K562 (cell line): Measurements from ENCODE around the gene AAK1. TPM values are rescaled to one million over a fixed set of nuclear protein-coding genes. Genes with fewer than 3 reads are reported as not detected.

ENCODE experiments used
- CEBPG ChIP-seq, 3 experiments: fragments of 200-800 bp in 1 of 3; sonication (Bioruptor generic) in 1 of 3; sonication (generic) in 1 of 3; formaldehyde crosslinking in 1 of 3; IDR thresholded peaks in 2 of 3; conservative IDR thresholded peaks in 1 of 3; 2 replicates each; pipeline versions ENCODE4 v1.6.1 to v1.8.0; 2016 to 2022; ENCODE audit warnings: missing compliant biosample characterization in 2 of 3, missing genetic modification characterization in 2 of 3, mild to moderate bottlenecking in 1 of 3, missing genetic modification reagents in 1 of 3
- ESRRA ChIP-seq: fragments of 450-650 bp; IDR thresholded peaks from 2 replicates; pipeline ENCODE4 v1.6.1; 2014; ENCODE audit warnings: low read depth, mild to moderate bottlenecking, moderate library complexity, borderline replicate concordance
- ID3 ChIP-seq, 2 experiments: fragments of 250-450 bp in 1 of 2; fragments of 450-650 bp in 1 of 2; sonication (Bioruptor Pico) in 1 of 2; IDR thresholded peaks; 2 replicates each; pipeline versions ENCODE4 v1.6.1 to v1.8.0; 2016 to 2021; ENCODE audit warnings: mild to moderate bottlenecking in 2 of 2, moderate library complexity in 2 of 2, missing compliant biosample characterization in 1 of 2, missing genetic modification characterization in 1 of 2
- PBX2 ChIP-seq, 2 experiments: IDR thresholded peaks in 1 of 2; conservative IDR thresholded peaks in 1 of 2; 2 replicates each; pipeline ENCODE4 v1.6.1; 2016; ENCODE audit warnings: low read depth in 2 of 2, mild to moderate bottlenecking in 1 of 2, missing compliant biosample characterization in 1 of 2, missing genetic modification characterization in 1 of 2, moderate library complexity in 1 of 2
- RBM14 ChIP-seq: fragments of 200-400 bp; formaldehyde crosslinking; IDR thresholded peaks from 2 replicates; pipeline ENCODE4 v1.6.1; 2018; ENCODE audit warnings: low read depth, mild to moderate bottlenecking, low read length, moderate library complexity, borderline replicate concordance; ENCODE audit not compliant: insufficient read depth
- TAF9B ChIP-seq: fragments of 450-650 bp; IDR thresholded peaks from 2 replicates; pipeline ENCODE4 v1.6.1; 2018; ENCODE audit warnings: mild to moderate bottlenecking; ENCODE audit not compliant: partially characterized antibody
- TEAD2 ChIP-seq: fragments of 450-650 bp; IDR thresholded peaks from 2 replicates; pipeline ENCODE4 v1.6.1; 2016; ENCODE audit warnings: missing genetic modification characterization, control low read depth, missing compliant biosample characterization
- TEAD4 ChIP-seq, 2 experiments: sonication (generic) in 1 of 2; formaldehyde crosslinking in 1 of 2; IDR thresholded peaks; 2 replicates each; pipeline versions ENCODE4 v1.6.1 to v1.8.0; 2012 to 2022; ENCODE audit warnings: borderline replicate concordance in 1 of 2, inconsistent platforms in 1 of 2, low read length in 1 of 2, mild to moderate bottlenecking in 1 of 2, missing genetic modification reagents in 1 of 2
- YY1 ChIP-seq, 3 experiments: IDR thresholded peaks; 2 replicates each; pipeline ENCODE4 v1.6.1; 2011; ENCODE audit warnings: low read length in 2 of 3, mild to moderate bottlenecking in 2 of 3, moderate library complexity in 2 of 3, borderline replicate concordance in 1 of 3, control low read depth in 1 of 3, low read depth in 1 of 3; ENCODE audit not compliant: insufficient read depth in 3 of 3, insufficient replicate concordance in 2 of 3, control insufficient read depth in 1 of 3, insufficient read length in 1 of 3; ENCODE audit errors: extremely low read depth in 1 of 3
- ZBTB11 ChIP-seq, 3 experiments: fragments of 200-800 bp in 1 of 3; fragments of 250-450 bp in 1 of 3; fragments of 450-650 bp in 1 of 3; sonication (Bioruptor Pico) in 1 of 3; sonication (Bioruptor generic) in 1 of 3; formaldehyde crosslinking in 1 of 3; IDR thresholded peaks; 2 replicates each; pipeline versions ENCODE4 v1.6.1 to v1.8.0; 2016 to 2022; ENCODE audit warnings: mild to moderate bottlenecking in 2 of 3, missing genetic modification characterization in 2 of 3, missing compliant biosample characterization in 1 of 3, moderate library complexity in 1 of 3
- polyA plus RNA-seq, 8 experiments: library from polyadenylated mRNA; depleted of rRNA in 4 of 8; stranded (reverse) in 5 of 8; unstranded in 3 of 8; fragments of >200 nt; fragmentation: Nextera tagmentation in 2 of 8; fragmentation: Illumina TruSeq in 1 of 8; extraction: Ambion mirVana in 2 of 8; extraction: Trizol in 1 of 8; gene quantifications; 2 replicates each; pipeline versions ENCODE4 v1.2.1 to v1.2.3, GENCODE V29; 2011 to 2014; ENCODE audit warnings: inconsistent platforms in 1 of 8, missing spikeins in 1 of 8
- total RNA-seq, 7 experiments: library from RNA; depleted of rRNA in 6 of 7; stranded (reverse); fragments of >200 nt in 6 of 7; fragmentation: Illumina TruSeq in 2 of 7; extraction: Trizol in 2 of 7; gene quantifications; 2 replicates each; pipeline versions ENCODE4 v1.2.1 to v1.2.3, GENCODE V29; 2011 to 2021; ENCODE audit warnings: low replicate concordance in 1 of 7
- TF ChIP-seq, protein P1 (sequence below), 2 experiments: fragments of 450-650 bp in 1 of 2; IDR thresholded peaks; 2 replicates each; pipeline ENCODE4 v1.6.1; 2011 to 2017; ENCODE audit warnings: low read depth in 2 of 2, antibody characterized with exemption in 1 of 2, borderline replicate concordance in 1 of 2, low read length in 1 of 2, mild to moderate bottlenecking in 1 of 2, mixed read lengths in 1 of 2; ENCODE audit not compliant: control insufficient read depth in 1 of 2

AAK1 gene
- total and polyA plus RNA-seq, 9 of the 15 experiments (the other 6 are each of a cell fraction or from before 2014, with no cell fraction given) = 0.89 to 17.1 (median 6.0) TPM

- TF ChIP-seq YY1 (IDR thresholded peaks at IDR 0.05; ENCODE audit: borderline replicate concordance in 1 of 3, control insufficient read depth in 1 of 3, extremely low read depth in 1 of 3, insufficient read depth in 3 of 3, insufficient read length in 1 of 3, insufficient replicate concordance in 2 of 3, low read depth in 1 of 3, low read length in 2 of 3) (peak in 1 of 3 experiments; percentile 41), PBX2 (CRISPR knock-in tag; IDR thresholded peaks at IDR 0.05; ENCODE audit: low read depth) (no peak), PBX2 (tag; conservative IDR thresholded peaks at IDR 0.05; ENCODE audit: low read depth) (no peak), TEAD4 (IDR thresholded peaks at IDR 0.05; ENCODE audit: low read length) (0 out of 2 replicates have a peak, but pooled peaks have one; percentile 34), TEAD4 (CRISPR knock-in tag; IDR thresholded peaks at IDR 0.05; ENCODE audit: borderline replicate concordance) (no peak), ID3 (CRISPR knock-in tag; IDR thresholded peaks at IDR 0.05) (no peak), ID3 (tag; IDR thresholded peaks at IDR 0.05) (peak; percentile 97), RBM14 (no peak), TEAD2 (peak; percentile 54; the same call in 1 of the 2 replicates), ZBTB11 (CRISPR knock-in tag; IDR thresholded peaks at IDR 0.05) (no peak), ESRRA (peak; percentile 93), TAF9B (no peak), CEBPG (CRISPR knock-in tag; IDR thresholded peaks at IDR 0.05) (no peak), CEBPG (tag; conservative IDR thresholded peaks at IDR 0.05 in 1 of 2, IDR thresholded peaks at IDR 0.05 in 1 of 2) (peak in 1 of 2 experiments; percentile 52; a peak in 2 of 4 replicates)
- TF ChIP-seq, protein P1, sequence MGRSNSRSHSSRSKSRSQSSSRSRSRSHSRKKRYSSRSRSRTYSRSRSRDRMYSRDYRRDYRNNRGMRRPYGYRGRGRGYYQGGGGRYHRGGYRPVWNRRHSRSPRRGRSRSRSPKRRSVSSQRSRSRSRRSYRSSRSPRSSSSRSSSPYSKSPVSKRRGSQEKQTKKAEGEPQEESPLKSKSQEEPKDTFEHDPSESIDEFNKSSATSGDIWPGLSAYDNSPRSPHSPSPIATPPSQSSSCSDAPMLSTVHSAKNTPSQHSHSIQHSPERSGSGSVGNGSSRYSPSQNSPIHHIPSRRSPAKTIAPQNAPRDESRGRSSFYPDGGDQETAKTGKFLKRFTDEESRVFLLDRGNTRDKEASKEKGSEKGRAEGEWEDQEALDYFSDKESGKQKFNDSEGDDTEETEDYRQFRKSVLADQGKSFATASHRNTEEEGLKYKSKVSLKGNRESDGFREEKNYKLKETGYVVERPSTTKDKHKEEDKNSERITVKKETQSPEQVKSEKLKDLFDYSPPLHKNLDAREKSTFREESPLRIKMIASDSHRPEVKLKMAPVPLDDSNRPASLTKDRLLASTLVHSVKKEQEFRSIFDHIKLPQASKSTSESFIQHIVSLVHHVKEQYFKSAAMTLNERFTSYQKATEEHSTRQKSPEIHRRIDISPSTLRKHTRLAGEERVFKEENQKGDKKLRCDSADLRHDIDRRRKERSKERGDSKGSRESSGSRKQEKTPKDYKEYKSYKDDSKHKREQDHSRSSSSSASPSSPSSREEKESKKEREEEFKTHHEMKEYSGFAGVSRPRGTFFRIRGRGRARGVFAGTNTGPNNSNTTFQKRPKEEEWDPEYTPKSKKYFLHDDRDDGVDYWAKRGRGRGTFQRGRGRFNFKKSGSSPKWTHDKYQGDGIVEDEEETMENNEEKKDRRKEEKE (IDR thresholded peaks at IDR 0.05; ENCODE audit: borderline replicate concordance in 1 of 2, control insufficient read depth in 1 of 2, low read depth in 2 of 2, low read length in 1 of 2) = no peak
Observed at GRCh38 chr2:69559442-69560146, 83.9 kb downstream of the AAK1 start (continued).
